ENCODE measurements around the gene TMEM208. TPM values are rescaled to one million over a fixed set of nuclear protein-coding genes. Genes with fewer than 3 reads are reported as not detected.

Gene TMEM208
- total and polyA plus RNA-seq, 2 of the 13 experiments (the other 11 are each of a cell fraction or from before 2014, with no cell fraction given), result 58.8 to 72.9 TPM

DNA sequence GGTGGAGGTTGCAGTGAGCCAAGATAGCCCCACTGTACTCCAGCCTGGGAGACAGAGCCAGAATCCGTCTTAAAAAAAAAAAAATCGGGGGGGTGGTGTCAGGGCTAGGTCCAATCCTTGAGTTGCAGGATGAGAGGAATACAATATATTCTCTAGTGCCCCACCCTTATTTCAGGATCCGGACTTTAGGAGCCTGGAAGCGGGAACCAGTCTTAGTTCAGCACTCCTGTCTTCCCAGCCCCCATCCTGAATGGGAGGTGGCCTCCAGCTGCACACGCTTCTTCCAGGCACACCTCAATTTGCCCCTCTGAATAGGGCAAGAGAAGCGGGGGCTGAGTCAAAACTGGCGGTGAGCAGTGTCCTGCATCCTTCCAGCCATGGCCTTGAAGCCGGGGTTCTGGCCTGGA is 18.7 kb downstream of the TMEM208 start (continued):
- TF ChIP-seq, protein P1, sequence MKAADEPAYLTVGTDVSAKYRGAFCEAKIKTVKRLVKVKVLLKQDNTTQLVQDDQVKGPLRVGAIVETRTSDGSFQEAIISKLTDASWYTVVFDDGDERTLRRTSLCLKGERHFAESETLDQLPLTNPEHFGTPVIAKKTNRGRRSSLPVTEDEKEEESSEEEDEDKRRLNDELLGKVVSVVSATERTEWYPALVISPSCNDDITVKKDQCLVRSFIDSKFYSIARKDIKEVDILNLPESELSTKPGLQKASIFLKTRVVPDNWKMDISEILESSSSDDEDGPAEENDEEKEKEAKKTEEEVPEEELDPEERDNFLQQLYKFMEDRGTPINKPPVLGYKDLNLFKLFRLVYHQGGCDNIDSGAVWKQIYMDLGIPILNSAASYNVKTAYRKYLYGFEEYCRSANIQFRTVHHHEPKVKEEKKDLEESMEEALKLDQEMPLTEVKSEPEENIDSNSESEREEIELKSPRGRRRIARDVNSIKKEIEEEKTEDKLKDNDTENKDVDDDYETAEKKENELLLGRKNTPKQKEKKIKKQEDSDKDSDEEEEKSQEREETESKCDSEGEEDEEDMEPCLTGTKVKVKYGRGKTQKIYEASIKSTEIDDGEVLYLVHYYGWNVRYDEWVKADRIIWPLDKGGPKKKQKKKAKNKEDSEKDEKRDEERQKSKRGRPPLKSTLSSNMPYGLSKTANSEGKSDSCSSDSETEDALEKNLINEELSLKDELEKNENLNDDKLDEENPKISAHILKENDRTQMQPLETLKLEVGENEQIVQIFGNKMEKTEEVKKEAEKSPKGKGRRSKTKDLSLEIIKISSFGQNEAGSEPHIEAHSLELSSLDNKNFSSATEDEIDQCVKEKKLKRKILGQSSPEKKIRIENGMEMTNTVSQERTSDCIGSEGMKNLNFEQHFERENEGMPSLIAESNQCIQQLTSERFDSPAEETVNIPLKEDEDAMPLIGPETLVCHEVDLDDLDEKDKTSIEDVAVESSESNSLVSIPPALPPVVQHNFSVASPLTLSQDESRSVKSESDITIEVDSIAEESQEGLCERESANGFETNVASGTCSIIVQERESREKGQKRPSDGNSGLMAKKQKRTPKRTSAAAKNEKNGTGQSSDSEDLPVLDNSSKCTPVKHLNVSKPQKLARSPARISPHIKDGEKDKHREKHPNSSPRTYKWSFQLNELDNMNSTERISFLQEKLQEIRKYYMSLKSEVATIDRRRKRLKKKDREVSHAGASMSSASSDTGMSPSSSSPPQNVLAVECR (CRISPR knock-in tag; IDR thresholded peaks at IDR 0.05; ENCODE audit: borderline replicate concordance), result no peak
- no peak for TF ChIP-seq ZNF292 (CRISPR knock-in tag; IDR thresholded peaks at IDR 0.05; ENCODE audit: borderline replicate concordance, low read depth)
- peak; percentile 3; the same call in 1 of the 2 replicates for TF ChIP-seq ZNF441 (CRISPR knock-in tag; IDR thresholded peaks at IDR 0.05; ENCODE audit: borderline replicate concordance)
- TF ChIP-seq, protein P2, sequence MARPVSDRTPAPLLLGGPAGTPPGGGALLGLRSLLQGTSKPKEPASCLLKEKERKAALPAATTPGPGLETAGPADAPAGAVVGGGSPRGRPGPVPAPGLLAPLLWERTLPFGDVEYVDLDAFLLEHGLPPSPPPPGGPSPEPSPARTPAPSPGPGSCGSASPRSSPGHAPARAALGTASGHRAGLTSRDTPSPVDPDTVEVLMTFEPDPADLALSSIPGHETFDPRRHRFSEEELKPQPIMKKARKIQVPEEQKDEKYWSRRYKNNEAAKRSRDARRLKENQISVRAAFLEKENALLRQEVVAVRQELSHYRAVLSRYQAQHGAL (CRISPR knock-in tag; IDR thresholded peaks at IDR 0.05; ENCODE audit: not compliant biosample characterization), result peak; percentile 31
- TF ChIP-seq, protein P3, sequence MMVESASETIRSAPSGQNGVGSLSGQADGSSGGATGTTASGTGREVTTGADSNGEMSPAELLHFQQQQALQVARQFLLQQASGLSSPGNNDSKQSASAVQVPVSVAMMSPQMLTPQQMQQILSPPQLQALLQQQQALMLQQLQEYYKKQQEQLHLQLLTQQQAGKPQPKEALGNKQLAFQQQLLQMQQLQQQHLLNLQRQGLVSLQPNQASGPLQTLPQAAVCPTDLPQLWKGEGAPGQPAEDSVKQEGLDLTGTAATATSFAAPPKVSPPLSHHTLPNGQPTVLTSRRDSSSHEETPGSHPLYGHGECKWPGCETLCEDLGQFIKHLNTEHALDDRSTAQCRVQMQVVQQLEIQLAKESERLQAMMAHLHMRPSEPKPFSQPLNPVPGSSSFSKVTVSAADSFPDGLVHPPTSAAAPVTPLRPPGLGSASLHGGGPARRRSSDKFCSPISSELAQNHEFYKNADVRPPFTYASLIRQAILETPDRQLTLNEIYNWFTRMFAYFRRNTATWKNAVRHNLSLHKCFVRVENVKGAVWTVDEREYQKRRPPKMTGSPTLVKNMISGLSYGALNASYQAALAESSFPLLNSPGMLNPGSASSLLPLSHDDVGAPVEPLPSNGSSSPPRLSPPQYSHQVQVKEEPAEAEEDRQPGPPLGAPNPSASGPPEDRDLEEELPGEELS (CRISPR knock-in tag; IDR thresholded peaks at IDR 0.05), result no peak

Data from HepG2 (cell line).